GM21360 (cell line): ENCODE measurements around the gene TNFRSF19.

Source experiments
- ATAC-seq: cut with Tn5 transposase; IDR thresholded peaks from one replicate; pipeline ENCODE4 v1.9.1; 2021; ENCODE audit warnings: mild to moderate bottlenecking, moderate library complexity; ENCODE audit not compliant: unreplicated experiment

Gene TNFRSF19

GRCh38 chr13:23626700-23627099, 56.5 kb downstream of the TNFRSF19 start:
- ATAC-seq: no peak

GRCh38 chr13:23627410-23627809, 57.2 kb downstream of the TNFRSF19 start:
- no peak for ATAC-seq

GRCh38 chr13:23628250-23628649, 58.0 kb downstream of the TNFRSF19 start:
- no peak for ATAC-seq

- no peak for ATAC-seq
These were observed 58.8 kb downstream of the TNFRSF19 start for GRCh38 chr13:23628765-23629565.

- ATAC-seq: no peak
These were observed 59.5 kb downstream of the TNFRSF19 start for GRCh38 chr13:23629566-23630272.

GRCh38 chr13:23630349-23631093, 60.3 kb downstream of the TNFRSF19 start:
- ATAC-seq: no peak

- no peak for ATAC-seq
These were observed 61.3 kb downstream of the TNFRSF19 start for GRCh38 chr13:23631311-23632047.

GRCh38 chr13:23632048-23632582, 61.9 kb downstream of the TNFRSF19 start:
- no peak for ATAC-seq

- no peak for ATAC-seq
These were observed 62.5 kb downstream of the TNFRSF19 start for GRCh38 chr13:23632741-23633140.

- ATAC-seq: no peak
These were observed 64.7 kb downstream of the TNFRSF19 start for GRCh38 chr13:23634897-23635296.

- ATAC-seq: no peak
These were observed 66.1 kb downstream of the TNFRSF19 start for GRCh38 chr13:23636360-23636759.

- ATAC-seq: no peak
These were observed 67.6 kb downstream of the TNFRSF19 start for GRCh38 chr13:23637829-23638228.

GRCh38 chr13:23639674-23640073, 69.5 kb downstream of the TNFRSF19 start:
- no peak for ATAC-seq

- no peak for ATAC-seq
These were observed 71.9 kb downstream of the TNFRSF19 start for GRCh38 chr13:23642110-23642509.

GRCh38 chr13:23643338-23644125, 73.3 kb downstream of the TNFRSF19 start:
- ATAC-seq: no peak

- ATAC-seq: no peak
These were observed 73.9 kb downstream of the TNFRSF19 start for GRCh38 chr13:23644126-23644419.

- ATAC-seq: no peak
These were observed 74.4 kb downstream of the TNFRSF19 start for GRCh38 chr13:23644527-23645138.

GRCh38 chr13:23645851-23646250, 75.6 kb downstream of the TNFRSF19 start:
- no peak for ATAC-seq

GRCh38 chr13:23651439-23651838, 81.2 kb downstream of the TNFRSF19 start:
- ATAC-seq: no peak

- no peak for ATAC-seq
These were observed 81.7 kb downstream of the TNFRSF19 start for GRCh38 chr13:23651887-23652286.
